ENCODE data around the gene MED27.

Gene MED27

DNA sequence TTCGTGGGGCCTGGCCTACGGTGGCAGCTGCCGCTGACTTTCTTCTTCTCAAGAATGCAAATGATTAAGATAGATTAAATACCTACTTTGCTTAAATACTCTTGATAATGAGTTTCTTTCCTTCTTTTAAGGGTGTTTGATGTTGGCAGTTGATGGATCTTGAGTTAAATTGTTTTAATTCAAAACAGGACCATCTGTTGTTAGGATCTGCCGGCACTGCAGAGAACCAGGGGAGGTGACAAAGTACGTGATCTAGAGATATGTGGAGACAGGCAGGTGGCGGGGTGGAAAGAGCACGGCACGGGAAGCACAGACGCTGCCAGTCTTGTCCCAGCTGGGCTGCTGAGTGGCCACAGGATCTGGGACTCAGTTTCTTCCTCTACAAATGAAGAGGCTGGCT, 37.9 kb downstream of the MED27 start:
- no peak for DNase-seq

DNA sequence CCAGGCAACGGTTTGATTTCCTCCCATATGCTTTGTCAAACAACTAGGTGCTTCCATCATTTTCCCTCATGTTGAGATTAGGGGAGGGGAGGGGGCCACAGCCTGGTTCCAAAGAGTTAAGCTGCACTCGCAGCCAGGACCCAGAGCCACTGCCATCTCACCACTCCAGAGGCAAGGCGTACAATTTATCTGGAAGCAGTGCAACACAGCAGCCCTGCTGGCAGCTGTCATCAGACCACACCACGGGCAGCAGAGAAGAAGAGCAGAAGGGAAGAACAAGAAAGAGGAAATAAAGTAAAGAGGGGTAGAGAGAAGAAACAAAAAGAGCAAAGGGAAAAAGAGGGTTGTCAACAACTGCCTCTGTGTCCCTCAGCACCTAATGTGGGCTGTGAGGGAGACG, 38.9 kb downstream of the MED27 start:
- no peak for DNase-seq

DNA sequence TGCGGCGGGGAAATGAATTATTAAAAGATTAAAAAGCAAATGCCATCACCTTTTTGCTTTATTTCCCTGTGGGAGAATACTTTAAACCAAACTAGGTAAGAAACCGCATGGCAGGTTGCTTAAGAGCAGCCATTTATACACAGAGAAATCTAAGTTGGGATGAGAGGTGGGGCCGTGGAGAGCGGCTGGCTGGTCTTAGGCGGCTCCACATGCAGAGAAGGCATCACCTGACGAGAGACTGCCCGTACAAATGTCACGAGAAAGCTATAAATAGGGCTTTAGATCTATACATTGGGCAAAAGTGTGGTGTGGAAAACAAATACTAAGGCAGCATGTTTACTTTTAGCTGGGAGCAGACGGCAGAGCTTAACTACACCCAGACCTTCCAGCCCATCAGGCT, 39.4 kb downstream of the MED27 start:
- no peak for DNase-seq

DNA sequence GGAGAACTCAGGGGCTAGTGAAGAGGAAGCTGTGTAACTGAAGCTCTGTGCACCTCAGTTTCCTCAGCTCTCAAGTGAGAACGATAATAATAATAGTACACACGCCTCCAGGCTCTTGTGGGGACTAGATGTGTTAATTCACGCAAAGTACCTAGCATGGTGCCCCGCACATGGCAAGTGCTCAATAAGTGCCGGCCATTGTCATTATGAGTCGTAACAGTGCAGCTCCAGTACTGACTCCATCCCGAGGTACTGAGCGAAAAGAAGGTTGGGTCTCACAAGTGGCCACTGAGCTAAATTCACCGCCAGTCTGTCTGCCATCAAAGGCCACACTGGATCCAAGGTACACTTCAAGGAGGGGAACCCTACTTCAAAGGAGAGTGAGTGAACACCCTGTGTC, 40.4 kb downstream of the MED27 start:
- no peak for DNase-seq

DNA sequence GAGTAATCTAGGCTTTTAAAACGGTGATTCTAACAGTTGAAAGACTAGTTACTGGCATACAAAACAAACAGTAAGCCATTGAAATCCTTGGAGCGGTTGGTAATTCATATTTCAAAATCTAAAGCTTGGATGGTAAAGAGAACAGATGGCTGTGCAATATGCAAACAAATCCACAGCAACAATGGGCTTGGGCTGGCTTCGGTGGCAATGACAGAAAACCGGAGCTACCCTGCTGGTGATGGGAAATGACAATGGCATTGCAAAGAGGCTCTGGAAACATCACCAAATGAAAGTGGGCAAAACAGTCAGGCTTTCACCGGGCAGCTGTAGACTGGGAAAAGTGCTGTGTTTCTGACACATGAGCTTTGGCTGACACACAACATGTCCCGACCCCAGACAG, 42.2 kb downstream of the MED27 start:
- DNase-seq, result no peak

DNA sequence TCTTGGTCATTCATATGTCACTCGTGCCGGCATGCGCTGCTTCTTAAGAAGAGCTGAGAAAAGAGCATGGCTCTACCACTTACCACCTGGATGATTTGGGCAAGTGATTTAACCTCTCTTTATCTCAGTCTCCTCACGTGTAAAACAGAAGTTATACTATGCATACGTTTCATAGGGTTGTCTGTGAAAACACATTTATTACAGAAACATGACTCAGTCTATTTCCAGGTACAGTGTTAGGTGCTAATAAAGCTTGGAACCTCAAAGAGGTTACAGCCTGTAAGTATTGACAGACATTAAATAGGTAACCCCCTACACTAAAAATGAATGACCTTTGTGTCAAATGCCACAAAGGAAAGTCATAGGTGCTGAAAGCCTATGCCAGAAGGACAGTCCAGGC, 43.1 kb downstream of the MED27 start:
- DNase-seq, result no peak

DNA sequence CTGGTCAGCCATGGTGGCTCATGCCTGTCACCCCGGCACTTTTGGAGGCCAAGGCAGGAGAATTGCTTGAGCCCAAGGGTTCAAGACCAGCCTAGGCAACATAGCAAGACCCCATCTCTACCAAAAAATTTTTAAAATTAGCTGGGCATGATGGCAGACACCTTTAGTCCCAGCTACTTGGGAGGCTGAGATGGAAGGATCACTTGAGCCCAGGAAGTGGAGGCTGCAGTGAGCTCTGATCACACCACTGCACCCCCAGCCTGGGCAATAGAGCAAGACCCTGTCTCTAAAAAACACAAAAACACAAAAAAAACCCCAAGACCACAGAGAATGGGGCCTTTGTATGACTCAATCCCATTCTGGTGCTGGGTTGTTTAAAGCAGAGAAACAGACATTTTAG, 44.0 kb downstream of the MED27 start:
- no peak for DNase-seq

DNA sequence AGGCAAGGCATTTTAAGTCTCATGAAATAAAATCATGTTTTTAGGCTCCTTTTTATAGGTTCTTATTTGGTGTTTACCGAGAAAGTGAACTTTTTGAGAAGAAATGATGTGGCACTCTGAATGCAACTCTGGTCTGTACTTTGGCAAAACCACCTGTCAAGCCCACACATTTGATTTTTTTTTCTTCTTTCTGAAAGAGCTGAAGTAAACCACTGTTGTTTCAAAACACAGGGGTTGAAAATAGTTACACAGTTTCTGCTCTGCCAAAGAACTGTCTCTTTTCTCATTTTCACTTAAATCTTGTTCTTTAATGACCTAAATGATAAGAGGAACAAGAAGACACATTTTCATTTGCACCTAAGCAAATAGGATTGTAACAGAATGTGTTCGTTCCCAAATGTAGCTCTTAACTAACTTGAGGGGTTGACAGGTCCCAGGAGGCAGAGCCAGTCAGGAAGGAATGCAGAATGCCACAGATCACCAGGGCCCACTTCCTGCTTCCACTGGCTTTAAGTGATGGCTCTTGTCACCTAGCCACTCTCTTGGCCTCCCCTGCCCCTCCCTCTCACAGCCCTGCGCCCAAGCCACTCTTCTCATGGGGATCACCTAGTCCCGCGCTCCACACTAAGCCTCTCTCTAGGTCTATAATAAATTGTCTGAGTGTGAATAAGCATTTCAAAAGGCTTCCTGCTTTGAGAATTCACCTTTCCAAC, 47.3 kb downstream of the MED27 start:
- no peak for DNase-seq

DNA sequence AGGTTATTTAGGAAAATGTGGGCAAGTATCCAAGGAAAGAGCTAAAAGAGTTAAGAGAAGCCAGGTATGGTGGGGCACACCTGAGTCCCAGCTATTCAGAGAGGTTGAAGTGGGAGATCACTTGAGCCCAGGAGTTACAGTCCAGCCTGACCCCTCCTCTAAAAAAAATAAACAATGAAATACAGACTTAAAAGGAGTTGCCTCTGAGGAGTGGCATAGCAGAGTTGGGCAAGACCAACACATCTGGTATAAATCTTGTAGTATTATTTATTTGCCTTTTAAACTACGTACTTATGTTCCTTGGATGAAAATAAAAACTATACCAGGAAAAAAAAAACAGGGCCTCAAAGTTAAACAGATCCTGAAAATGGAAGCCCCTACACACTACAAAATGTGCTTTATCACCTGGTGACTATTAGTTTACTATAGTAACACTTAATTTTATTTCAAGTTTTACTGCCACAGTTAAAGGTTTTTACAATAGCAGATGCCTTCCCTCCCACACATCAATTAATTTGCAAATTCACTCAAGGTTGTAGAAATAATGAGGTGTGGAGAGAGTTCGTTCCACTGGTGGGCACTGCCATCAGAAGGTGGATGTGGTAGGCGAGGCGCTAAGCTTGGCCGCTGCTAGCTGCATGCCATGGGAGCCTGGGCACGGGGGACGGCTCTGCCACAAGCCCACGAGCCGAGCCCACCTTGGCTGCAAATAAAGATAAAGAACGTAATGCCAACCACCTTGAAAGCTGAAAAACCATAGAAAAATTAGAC, 48.0 kb downstream of the MED27 start:
- no peak for DNase-seq

DNA sequence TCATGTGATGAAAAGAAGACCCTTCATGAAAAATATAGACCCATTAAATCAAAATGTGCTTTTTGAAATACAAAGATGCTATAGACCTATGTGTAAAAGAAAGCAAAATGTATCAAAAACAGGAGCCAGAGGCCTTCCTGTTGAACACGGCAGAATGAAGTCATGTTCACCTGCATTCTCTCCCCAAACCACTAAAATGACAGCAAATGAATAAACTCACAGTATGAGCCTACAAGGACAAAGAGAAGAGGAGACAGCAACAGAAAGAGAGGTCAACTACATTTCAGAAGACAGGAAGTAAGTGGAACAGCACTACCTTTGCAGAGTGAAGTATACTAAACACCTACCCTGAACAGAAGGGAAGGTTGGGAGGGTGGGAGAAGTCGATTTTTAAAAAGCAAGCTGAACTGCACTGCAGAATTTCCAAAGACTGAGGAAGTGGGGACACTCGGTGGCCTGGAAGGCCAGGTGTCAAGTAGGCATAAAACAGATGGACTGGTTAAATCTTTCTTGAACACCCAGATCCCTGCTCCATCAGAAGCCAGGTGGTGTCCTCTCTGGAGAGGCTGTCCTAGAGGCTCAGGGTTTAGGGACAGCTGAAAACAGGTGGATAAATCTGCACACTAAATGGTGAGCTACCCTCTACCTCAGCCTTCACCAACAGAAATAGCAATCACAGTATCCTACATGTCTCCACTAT, 48.9 kb downstream of the MED27 start:
- DNase-seq, result no peak

DNA sequence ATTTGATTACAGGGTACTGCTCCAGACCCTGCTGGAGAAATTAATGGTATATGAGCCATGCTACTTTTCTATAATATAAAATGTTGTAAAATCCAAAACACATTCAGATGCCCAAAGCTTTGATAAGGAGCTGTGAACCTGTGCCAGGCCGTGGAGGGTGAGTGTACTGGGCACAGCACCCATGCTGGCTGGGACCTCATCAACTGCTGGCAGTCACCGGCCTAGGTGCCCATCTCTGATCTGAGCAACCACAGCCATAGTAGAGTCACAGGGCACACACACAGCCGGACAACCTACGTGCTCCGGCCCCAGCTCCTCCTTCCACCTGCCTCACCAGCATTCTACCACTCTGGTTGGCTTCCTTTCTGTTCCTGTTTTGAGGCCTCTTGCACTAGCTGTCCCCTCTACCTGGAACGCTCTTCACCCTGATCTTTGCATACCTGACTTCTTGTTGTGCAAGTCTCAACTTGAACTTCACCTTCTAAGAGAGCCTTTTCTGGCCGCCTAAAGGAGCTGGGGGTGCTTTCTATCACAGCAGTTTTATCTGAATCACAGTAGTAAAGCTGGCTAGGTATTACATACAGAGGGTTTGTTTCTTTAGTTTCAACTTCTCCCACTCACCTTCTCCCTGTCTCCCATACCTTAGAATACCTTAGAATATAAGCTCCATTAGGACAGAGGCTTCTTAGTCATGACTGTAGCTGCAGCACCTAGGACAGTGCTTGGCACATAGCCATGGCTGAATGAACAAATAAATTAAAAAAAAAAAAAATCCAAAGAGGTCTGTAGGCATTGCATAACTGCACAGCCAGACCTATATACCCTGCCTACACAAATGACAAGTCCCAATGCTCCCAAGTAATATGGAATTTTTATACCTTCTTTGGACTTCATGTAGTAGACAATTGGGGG, 51.7 kb downstream of the MED27 start:
- no peak for DNase-seq

DNA sequence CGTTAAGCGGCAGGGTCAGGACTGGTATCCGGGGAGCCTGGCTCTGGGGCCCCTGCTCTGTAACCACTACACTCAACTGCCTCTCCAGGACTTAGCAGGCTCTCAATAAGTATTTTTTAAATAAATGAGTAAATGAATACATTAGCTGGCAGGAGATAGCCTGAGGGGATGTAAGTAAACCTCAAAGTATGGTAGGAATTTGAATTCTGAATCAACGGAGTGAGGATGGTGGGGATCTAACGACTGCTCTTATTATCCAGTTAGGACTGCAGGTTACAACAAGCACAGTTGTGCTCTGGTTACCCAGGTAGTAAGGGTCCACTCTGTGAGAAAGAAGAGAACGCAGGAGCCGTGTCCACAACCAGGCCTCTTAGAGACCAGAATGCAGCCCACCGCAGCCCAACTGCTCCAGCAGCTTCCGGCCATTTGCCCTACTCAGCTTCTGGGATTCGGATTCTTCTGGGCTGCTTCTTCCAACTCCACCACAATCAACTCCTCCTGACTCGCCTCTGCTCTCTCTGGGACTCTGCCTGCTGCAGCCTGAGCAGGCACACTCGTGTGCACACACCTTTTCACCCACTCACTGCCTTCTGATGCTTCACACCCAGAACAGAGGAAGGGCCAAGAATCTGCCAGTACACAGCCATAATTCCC, 52.6 kb downstream of the MED27 start:
- DNase-seq, result no peak

DNA sequence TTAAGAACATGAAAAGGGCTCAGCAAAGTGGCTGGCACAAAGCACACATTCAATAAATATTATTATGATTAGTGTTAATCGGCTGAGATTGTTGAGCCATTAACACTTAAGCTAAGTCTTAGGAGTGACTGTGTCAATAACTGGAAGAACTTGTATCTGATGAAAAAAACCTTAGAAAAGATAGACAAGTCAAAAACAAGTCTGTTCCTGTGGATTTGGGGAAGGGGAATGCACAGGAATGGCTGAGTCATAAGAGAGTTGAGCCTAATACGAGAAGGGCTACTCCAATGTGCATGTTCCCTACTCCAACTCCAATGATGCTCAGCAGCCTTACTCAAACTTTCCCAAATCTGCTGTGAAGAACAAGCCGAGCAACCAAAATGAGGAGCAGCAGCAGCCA, 53.9 kb downstream of the MED27 start:
- DNase-seq, result no peak

DNA sequence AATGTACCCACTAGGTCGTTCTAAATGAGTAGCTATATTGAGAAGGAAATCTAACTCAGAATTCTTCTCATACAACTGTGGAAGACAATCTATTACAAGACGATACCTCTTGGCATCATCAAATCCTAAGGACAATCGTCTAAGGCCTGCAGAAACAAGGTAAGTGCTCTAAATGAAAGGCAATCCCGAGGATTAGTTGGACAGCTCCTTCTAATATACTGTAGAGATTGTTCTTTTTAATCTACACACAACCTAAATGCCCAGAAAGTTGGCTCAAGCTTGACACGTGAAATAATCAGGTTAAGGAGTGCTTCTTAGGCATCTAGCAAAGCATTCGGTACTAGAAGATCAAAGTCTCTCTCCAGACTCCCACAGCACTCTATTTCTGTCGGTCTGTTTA, 55.1 kb downstream of the MED27 start:
- no peak for DNase-seq

DNA sequence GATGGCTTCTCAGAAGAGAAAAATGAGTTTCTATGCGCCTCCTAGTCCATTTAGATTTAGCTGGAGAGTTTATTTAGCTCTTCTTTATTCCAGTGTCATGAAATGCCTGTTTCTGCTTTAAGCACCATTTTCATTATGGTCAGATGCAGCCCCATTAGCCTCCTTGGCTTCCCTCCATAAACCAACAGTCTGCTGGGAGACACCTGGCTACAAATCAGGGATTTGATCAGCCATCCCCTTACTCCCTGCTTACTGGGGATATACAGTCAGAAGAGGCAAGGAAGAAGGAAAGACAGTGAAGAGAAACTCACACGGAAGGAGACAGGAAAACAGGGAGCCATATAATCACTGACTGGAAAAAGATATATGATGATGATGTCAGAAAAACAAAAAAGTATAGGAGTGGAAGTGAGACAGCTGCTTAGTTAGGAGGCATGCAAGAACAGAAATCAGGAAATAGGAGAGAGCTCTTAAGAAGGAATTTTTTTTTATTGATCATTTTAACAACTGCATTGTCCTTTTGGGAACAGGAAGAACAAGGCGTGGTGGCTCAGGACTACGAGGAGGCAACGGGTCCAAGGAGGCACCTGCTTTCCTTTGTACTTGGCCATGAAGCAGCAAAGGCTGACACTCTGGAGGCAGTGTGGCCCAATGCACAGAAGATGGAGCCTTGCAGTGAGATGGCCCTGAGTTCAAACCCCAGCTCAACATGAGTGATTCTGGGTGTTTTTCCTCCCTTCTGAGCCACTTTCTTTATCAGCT, 56.1 kb downstream of the MED27 start:
- no peak for DNase-seq

DNA sequence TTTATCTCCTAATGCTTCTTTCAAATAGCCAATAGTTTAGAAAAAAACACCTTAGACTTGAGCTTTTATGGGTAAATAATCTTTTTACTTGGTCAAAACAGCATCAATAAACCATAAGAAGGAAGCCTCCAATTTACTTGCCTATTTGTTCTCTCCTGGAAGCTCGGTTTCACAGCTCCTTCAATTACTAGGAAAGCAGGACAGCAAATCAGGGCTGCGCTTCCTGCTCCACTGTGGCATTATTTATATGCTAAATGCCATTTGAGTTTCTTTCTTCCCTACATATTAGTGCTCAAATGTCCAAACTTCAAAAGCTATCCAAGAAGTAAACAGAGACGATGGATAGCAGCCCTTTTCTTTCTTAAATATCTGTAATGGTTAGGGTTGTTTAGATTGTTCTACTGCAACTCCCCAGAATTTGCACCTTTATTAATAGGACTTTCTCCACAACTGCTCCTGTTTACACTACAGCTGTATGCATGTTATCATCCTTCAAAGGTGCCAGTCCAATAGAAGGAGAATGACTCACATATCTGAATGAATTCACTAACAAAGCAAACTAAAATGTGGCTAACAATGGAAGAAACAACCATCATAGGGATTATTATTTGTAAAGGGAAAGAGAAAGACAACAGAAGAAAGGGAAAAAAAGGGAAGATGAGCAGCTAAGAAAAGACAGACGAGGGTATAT, 58.7 kb downstream of the MED27 start:
- DNase-seq, result no peak

DNA sequence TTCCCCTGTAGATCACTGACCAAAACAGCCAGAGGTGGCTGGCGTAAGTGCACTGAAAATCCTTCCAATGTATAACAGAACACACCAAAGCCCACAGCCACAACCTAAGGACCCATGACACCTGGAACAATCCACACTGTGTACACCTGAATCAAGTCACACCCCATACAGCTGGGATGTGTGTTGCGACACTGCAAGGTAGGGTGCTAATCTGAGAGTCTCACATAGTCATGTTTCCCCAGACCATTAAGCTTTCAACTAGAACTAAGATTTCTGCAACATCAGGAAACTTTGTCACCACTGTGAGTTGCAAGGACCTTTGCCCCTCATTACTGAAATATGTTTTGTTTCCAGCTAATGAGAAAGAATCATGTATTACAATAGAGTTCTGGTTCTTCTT, 59.4 kb downstream of the MED27 start:
- DNase-seq, result no peak

DNA sequence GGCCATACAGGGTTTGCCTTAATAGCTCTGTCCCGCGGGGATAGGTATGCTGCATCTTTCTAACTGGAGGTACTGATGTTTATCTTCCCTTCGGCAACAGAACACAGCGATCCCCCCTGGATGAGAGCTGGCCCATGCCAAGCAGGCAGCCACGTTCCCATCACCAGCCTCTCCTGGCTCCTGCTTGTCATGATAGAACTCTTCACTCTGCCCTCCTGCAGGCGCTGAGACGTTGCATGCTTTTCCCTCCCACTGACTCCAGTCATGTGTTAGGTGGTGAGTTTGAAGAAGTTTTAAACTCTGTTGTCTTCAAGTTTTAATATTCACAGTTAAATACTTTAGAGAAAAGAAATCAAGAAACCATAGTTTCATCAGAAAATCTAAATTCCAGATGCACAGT, 60.0 kb downstream of the MED27 start:
- DNase-seq, result no peak

DNA sequence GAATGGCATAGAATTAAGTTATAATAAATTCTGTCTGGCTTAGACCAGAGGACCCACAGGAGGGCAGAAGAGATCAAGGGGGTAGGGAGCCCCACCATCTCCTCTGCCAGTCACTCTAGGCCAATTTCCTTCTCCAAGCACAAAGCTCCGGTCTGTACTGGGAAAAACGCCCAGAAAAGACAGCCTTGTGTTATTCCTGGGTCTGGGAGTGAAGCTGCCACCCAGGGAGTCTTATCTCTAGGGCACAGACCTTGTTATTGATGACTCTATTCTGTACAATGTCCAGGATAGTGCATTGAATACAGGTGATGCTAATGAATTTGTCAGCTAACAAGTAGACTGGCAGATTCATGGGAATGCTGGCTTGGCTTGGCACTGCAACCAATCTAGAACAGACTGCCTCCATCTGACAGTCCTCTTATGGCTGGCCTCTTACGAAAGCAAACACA, 60.7 kb downstream of the MED27 start:
- DNase-seq, result no peak

DNA sequence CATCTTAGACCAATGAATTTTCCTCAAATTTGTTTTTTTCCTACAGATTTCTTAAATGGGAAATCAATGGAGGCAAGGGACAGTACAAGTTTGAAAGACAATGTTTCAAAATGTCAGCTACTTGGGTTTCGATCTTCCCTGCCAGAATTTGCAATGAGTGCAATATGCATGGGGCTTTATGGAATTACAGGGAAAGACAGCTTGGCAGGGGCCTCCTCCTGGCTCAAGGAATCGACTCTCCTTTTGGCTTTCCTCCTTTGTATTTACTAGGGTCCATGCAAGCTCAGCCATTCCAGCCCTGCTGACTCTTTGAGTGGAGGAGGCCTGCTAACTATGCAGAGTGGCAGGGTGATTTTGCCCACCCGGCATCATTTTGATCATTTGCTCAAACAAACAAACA, 63.2 kb downstream of the MED27 start:
- no peak for DNase-seq

DNA sequence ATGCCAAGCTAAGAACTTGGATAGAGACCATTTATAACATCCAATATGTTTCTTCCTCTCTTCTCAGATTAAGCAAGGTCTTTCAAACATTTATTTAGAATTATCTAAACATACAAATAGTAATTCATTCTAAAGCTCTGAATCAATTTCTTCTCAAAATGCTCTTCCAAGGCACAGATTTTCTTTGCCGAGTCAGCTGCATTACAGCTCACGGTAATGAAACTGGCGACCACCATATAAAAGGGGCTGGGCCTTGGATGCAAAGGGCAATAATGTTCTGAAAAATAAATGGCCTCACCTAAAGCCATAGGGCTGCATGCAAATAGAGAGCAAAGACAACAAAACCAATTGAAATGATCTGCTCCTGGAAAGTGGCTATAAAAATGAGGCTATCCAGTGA, 63.8 kb downstream of the MED27 start:
- DNase-seq, result no peak

Measured in stimulated activated CD4-positive, alpha-beta T cell treated with anti-CD3 and anti-CD28 coated beads, Interleukin-4, amount 100 ng/mL, for 24 hours (primary cell).